Measurements from ENCODE around the gene ZFAND2B. TPM values are rescaled to one million over a fixed set of nuclear protein-coding genes. Genes with fewer than 3 reads are reported as not detected.
A peak's percentile ranks its signal among the peaks of the same experiment; 100 is the strongest.

ZFAND2B gene
- polyA plus RNA-seq, 4 donors: 46.9 to 182 (median 101) TPM

DNA sequence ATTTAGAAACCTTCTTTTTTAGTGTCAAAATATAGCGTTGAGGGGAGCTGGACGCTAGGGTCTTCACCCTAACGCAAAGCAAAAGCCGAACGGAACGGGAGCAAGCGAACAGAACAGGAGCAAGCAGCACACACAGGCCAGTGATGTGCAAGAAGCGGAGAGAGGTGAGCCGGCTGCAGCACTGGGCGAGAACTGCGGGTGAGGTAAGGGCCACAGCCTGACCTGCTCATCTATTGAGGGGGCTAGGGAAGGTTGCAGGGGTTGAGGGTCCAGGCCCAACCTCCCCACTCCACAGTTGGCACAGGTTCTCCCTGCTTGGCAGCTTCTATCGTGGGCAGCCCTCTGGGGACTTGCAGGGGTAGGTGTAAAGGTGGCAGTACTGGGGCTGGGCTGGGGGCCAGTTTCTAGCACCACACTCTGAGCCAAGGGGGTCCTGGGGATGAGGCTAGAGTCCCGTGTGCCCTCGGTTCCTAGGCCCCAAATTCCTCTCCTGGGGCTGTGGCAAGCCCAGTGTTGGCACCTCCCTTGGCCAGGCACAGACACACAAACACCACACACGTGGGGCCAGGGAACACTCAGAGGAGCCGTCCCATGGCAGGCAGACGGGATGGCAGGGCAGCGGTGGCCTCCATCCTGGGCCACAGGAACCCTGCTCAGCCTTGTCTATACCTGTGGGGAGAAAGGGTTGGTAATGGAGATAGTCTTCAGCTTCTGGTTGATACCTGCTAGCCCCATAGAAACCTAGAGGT is 13.4 kb downstream of the ZFAND2B start:
- no peak for DNase-seq
- Histone ChIP-seq H3K36me3 (ENCODE audit: control insufficient read depth in 3 of 3, insufficient read depth in 2 of 3, low read depth in 1 of 3, low read length in 3 of 3) (peaks cover 11 to 70% (median 26%) of the 10 kb centered on the region in 3 donors), H3K9me3 (ENCODE audit: control insufficient read depth in 2 of 2, insufficient read depth in 1 of 2, low read depth in 1 of 2, low read length in 1 of 2) (no peaks in the 10 kb centered on the region), H3K4me3 (ENCODE audit: low read depth in 1 of 3, low read length in 3 of 3) (no peak overlapping the region), H3K27me3 (ENCODE audit: control insufficient read depth in 3 of 3, insufficient read depth in 3 of 3, low read length in 3 of 3) (no peaks in the 10 kb centered on the region), H3K27ac (ENCODE audit: low read depth in 1 of 3, low read length in 2 of 3) (peak overlapping the region in 1 of 3 donors; percentile 85), H3K4me1 (ENCODE audit: control insufficient read depth in 3 of 3, insufficient read depth in 2 of 3, low read depth in 1 of 3, low read length in 2 of 3) (peaks cover 4 to 38% (median 5%) of the 10 kb centered on the region in 3 donors)
- no peak for FAIRE-seq
- 91 to 95% (median 95%) methylated on average over 18 of the region's 18 CpGs for WGBS, 3 donors

GRCh38 chr2:219220652-219221402 is 14.2 kb downstream of the ZFAND2B start:
- 94 to 96% (median 96%) methylated on average over 19 of the region's 19 CpGs for WGBS, 3 donors

DNA sequence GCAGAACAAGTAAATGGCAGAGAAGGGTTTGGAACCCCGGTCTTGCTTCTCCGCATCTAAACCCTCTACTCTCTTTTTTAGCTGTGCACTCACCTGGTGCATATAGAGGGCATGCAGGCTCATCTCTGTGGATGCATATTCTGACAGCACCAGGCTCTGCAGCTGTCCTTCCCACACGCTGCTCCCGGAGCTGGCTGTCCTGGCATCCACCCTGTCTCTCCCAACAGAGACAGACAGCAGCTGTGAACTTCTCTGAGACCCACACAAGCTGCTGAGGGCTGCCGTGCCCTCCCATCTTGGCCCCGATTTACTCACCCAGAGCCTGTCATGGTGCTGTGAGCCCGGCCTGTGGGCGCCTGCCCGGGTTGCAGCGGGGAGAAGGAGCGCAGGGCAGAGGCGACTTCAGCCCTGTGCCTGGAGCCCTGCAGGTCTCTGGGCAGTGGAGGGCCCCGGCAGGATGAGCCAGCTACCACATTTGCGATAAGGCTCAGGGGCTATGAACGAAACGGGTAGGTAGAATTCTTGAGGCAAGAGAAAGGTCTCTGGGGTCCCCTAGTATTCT is 15.5 kb downstream of the ZFAND2B start:
- Histone ChIP-seq H3K36me3 (ENCODE audit: control insufficient read depth in 3 of 3, insufficient read depth in 2 of 3, low read depth in 1 of 3, low read length in 3 of 3) (peaks cover 14 to 72% (median 34%) of the 10 kb centered on the region in 3 donors), H3K27ac (ENCODE audit: low read depth in 1 of 3, low read length in 2 of 3) (no peak overlapping the region), H3K4me1 (ENCODE audit: control insufficient read depth in 3 of 3, insufficient read depth in 2 of 3, low read depth in 1 of 3, low read length in 2 of 3) (peaks cover 4 to 28% (median 5%) of the 10 kb centered on the region in 3 donors), H3K27me3 (ENCODE audit: control insufficient read depth in 3 of 3, insufficient read depth in 3 of 3, low read length in 3 of 3) (no peaks in the 10 kb centered on the region), H3K4me3 (ENCODE audit: low read depth in 1 of 3, low read length in 3 of 3) (no peak overlapping the region), H3K9me3 (ENCODE audit: control insufficient read depth in 2 of 2, insufficient read depth in 1 of 2, low read depth in 1 of 2, low read length in 1 of 2) (no peaks in the 10 kb centered on the region)
- 91 to 98% (median 95%) methylated on average over 16 of the region's 16 CpGs for WGBS, 3 donors
- FAIRE-seq (no peak), DNase-seq (no peak)

More at GRCh38 chr2:219220652-219221402, 14.2 kb downstream of the ZFAND2B start:
- FAIRE-seq (no peak), DNase-seq (no peak)
- no peak overlapping the region for H3K4me3 ChIP-seq (ENCODE audit: low read depth in 1 of 3, low read length in 3 of 3)
- peaks cover 14 to 72% (median 34%) of the 10 kb centered on the region in 3 donors for H3K36me3 ChIP-seq (ENCODE audit: control insufficient read depth in 3 of 3, insufficient read depth in 2 of 3, low read depth in 1 of 3, low read length in 3 of 3)
- H3K4me1 ChIP-seq (ENCODE audit: control insufficient read depth in 3 of 3, insufficient read depth in 2 of 3, low read depth in 1 of 3, low read length in 2 of 3): peaks cover 4 to 38% (median 5%) of the 10 kb centered on the region in 3 donors
- no peaks in the 10 kb centered on the region for H3K9me3 ChIP-seq (ENCODE audit: control insufficient read depth in 2 of 2, insufficient read depth in 1 of 2, low read depth in 1 of 2, low read length in 1 of 2)
- no peaks in the 10 kb centered on the region for H3K27me3 ChIP-seq (ENCODE audit: control insufficient read depth in 3 of 3, insufficient read depth in 3 of 3, low read length in 3 of 3)
- no peak overlapping the region for H3K27ac ChIP-seq (ENCODE audit: low read depth in 1 of 3, low read length in 2 of 3)

- DNase-seq: no peak
- 95 to 97% (median 95%) methylated on average over 29 to 31 of the region's 31 CpGs for WGBS, 3 donors
- H3K27ac ChIP-seq (ENCODE audit: low read depth in 1 of 3, low read length in 2 of 3): no peak overlapping the region
- peaks cover 14 to 85% (median 34%) of the 10 kb centered on the region in 3 donors for H3K36me3 ChIP-seq (ENCODE audit: control insufficient read depth in 3 of 3, insufficient read depth in 2 of 3, low read depth in 1 of 3, low read length in 3 of 3)
- H3K27me3 ChIP-seq (ENCODE audit: control insufficient read depth in 3 of 3, insufficient read depth in 3 of 3, low read length in 3 of 3): no peaks in the 10 kb centered on the region
- peaks cover 8 to 23% (median 15%) of the 10 kb centered on the region in 3 donors for H3K4me1 ChIP-seq (ENCODE audit: control insufficient read depth in 3 of 3, insufficient read depth in 2 of 3, low read depth in 1 of 3, low read length in 2 of 3)
- no peak overlapping the region for H3K4me3 ChIP-seq (ENCODE audit: low read depth in 1 of 3, low read length in 3 of 3)
- no peak for FAIRE-seq
- H3K9me3 ChIP-seq (ENCODE audit: control insufficient read depth in 2 of 2, insufficient read depth in 1 of 2, low read depth in 1 of 2, low read length in 1 of 2): no peaks in the 10 kb centered on the region
Observed at GRCh38 chr2:219223831-219224610, 17.4 kb downstream of the ZFAND2B start.

GRCh38 chr2:219225350-219225749 is 18.8 kb downstream of the ZFAND2B start:
- Histone ChIP-seq H3K9me3 (ENCODE audit: control insufficient read depth in 2 of 2, insufficient read depth in 1 of 2, low read depth in 1 of 2, low read length in 1 of 2) (no peaks in the 10 kb centered on the region), H3K27me3 (ENCODE audit: control insufficient read depth in 3 of 3, insufficient read depth in 3 of 3, low read length in 3 of 3) (no peaks in the 10 kb centered on the region), H3K4me1 (ENCODE audit: control insufficient read depth in 3 of 3, insufficient read depth in 2 of 3, low read depth in 1 of 3, low read length in 2 of 3) (peaks cover 5 to 13% (median 10%) of the 10 kb centered on the region in 3 donors), H3K27ac (ENCODE audit: low read depth in 1 of 3, low read length in 2 of 3) (no peak overlapping the region), H3K36me3 (ENCODE audit: control insufficient read depth in 3 of 3, insufficient read depth in 2 of 3, low read depth in 1 of 3, low read length in 3 of 3) (peaks cover 14 to 72% (median 32%) of the 10 kb centered on the region in 3 donors), H3K4me3 (ENCODE audit: low read depth in 1 of 3, low read length in 3 of 3) (no peak overlapping the region)
- DNase-seq (no peak), FAIRE-seq (no peak)
- WGBS, 3 donors: 77 to 84% (median 80%) methylated on average over 3 of the region's 3 CpGs

GRCh38 chr2:219228041-219228910 is 21.7 kb downstream of the ZFAND2B start:
- Histone ChIP-seq H3K4me3 (ENCODE audit: low read depth in 1 of 3, low read length in 3 of 3) (peak overlapping the region; percentile 63 to 85 (median 84)), H3K27ac (ENCODE audit: low read depth in 1 of 3, low read length in 2 of 3) (peak overlapping the region; percentile 86 to 98 (median 95)), H3K9me3 (ENCODE audit: control insufficient read depth in 2 of 2, insufficient read depth in 1 of 2, low read depth in 1 of 2, low read length in 1 of 2) (no peaks in the 10 kb centered on the region), H3K36me3 (ENCODE audit: control insufficient read depth in 3 of 3, insufficient read depth in 2 of 3, low read depth in 1 of 3, low read length in 3 of 3) (peaks cover 12 to 58% (median 32%) of the 10 kb centered on the region in 3 donors), H3K4me1 (ENCODE audit: control insufficient read depth in 3 of 3, insufficient read depth in 2 of 3, low read depth in 1 of 3, low read length in 2 of 3) (peaks cover 5 to 13% (median 10%) of the 10 kb centered on the region in 3 donors), H3K27me3 (ENCODE audit: control insufficient read depth in 3 of 3, insufficient read depth in 3 of 3, low read length in 3 of 3) (no peaks in the 10 kb centered on the region)
- DNase-seq (no peak), FAIRE-seq (no peak)
- WGBS, 3 donors: 31 to 40% (median 36%) methylated on average over 7 of the region's 7 CpGs

GRCh38 chr2:219228911-219229304 is 22.3 kb downstream of the ZFAND2B start:
- Histone ChIP-seq H3K27me3 (ENCODE audit: control insufficient read depth in 3 of 3, insufficient read depth in 3 of 3, low read length in 3 of 3) (no peaks in the 10 kb centered on the region), H3K27ac (ENCODE audit: low read depth in 1 of 3, low read length in 2 of 3) (peak overlapping the region; percentile 86 to 98 (median 95)), H3K36me3 (ENCODE audit: control insufficient read depth in 3 of 3, insufficient read depth in 2 of 3, low read depth in 1 of 3, low read length in 3 of 3) (peaks cover 15 to 57% (median 30%) of the 10 kb centered on the region in 3 donors), H3K9me3 (ENCODE audit: control insufficient read depth in 2 of 2, insufficient read depth in 1 of 2, low read depth in 1 of 2, low read length in 1 of 2) (no peaks in the 10 kb centered on the region), H3K4me1 (ENCODE audit: control insufficient read depth in 3 of 3, insufficient read depth in 2 of 3, low read depth in 1 of 3, low read length in 2 of 3) (peaks cover 5 to 13% (median 10%) of the 10 kb centered on the region in 3 donors), H3K4me3 (ENCODE audit: low read depth in 1 of 3, low read length in 3 of 3) (peak overlapping the region; percentile 63 to 85 (median 84))
- no peak for FAIRE-seq
- 0 to 2% (median 1%) methylated on average over 11 to 19 of the region's 19 CpGs for WGBS, 3 donors
- no peak for DNase-seq

Measured in small intestine (tissue), 7 donors.